HCT116 (cell line): Measurements from ENCODE around the gene RNASEL. TPM values are rescaled to one million over a fixed set of nuclear protein-coding genes. Genes with fewer than 3 reads are reported as not detected.

Experiments
- ATAC-seq: fragments of 200-7000 bp; cut with Tn5 transposase; 2 replicates; pipeline ENCODE4 v1.9.1; 2020; ENCODE audit warnings: mild to moderate bottlenecking, moderate library complexity
- BruUV-seq: library from RNA; stranded (reverse); fragments of 400-500 nt; replicated peaks from 2 replicates; lab custom pipeline; 2021; lab: Mats Ljungman, UMichigan
- CTCF ChIA-PET: fragments of 300-600 bp; sonication (Branson Sonifier 250); formaldehyde crosslinking; loops from one replicate; lab custom pipeline; 2021; ENCODE audit warnings: antibody characterized with exemption; lab: Charles Lee
- POLR2A ChIA-PET: fragments of 300-600, 350-600 bp; sonication (Branson Sonifier 250); formaldehyde crosslinking; loops from one replicate; lab custom pipeline; 2021; ENCODE audit warnings: antibody characterized with exemption; lab: Charles Lee
- RAD21 ChIA-PET, 2 experiments: fragments of 300-600 bp; sonication (Branson Sonifier 250); formaldehyde crosslinking; loops; one replicate each; lab custom pipeline; 2023; ENCODE audit warnings: low total read pairs in 2 of 2; ENCODE audit not compliant: uncharacterized antibody in 2 of 2, unreplicated experiment in 2 of 2, low non-redundant PET in 1 of 2; lab: Charles Lee
- DNase-seq: peaks from one replicate; pipeline ENCODE4 v3.0.0-alpha.2; 2010; ENCODE audit warnings: low read depth, low spot score
- H2AFZ ChIP-seq: fragments of 200-600 bp; shearing (Covaris generic), sonication (generic); 2 replicates; pipeline ENCODE4 v1.6.1; 2017; ENCODE audit warnings: low read depth, mixed run types, mixed read lengths, antibody characterized with exemption, low read length; ENCODE audit not compliant: poor library complexity, severe bottlenecking
- H3K27ac ChIP-seq: 2 replicates; pipeline ENCODE4 v1.5.1; 2012; ENCODE audit warnings: low read depth, low read length
- H3K27me3 ChIP-seq: fragments of 200-600 bp; sonication (generic); 2 replicates; pipeline ENCODE4 v1.6.1; 2016; ENCODE audit warnings: mixed run types, low read length, mixed read lengths; ENCODE audit not compliant: insufficient read depth
- H3K36me3 ChIP-seq, 2 experiments: fragments of 200-500 bp in 1 of 2; fragments of 200-600 bp in 1 of 2; sonication (Bioruptor generic) in 1 of 2; sonication (generic) in 1 of 2; 2 replicates each; pipeline versions ENCODE4 v1.5.1 to v1.6.1; 2014 to 2016; ENCODE audit warnings: low read length in 2 of 2, inconsistent platforms in 1 of 2, mixed read lengths in 1 of 2, mixed run types in 1 of 2; ENCODE audit not compliant: insufficient read depth in 2 of 2, control insufficient read depth in 1 of 2
- H3K4me1 ChIP-seq, 2 experiments: fragments of 200-600 bp in 1 of 2; sonication (generic) in 1 of 2; 2 replicates each; pipeline versions ENCODE4 v1.5.1 to v1.6.1; 2012 to 2017; ENCODE audit warnings: low read length in 2 of 2, inconsistent platforms in 1 of 2, mild to moderate bottlenecking in 1 of 2, mixed read lengths in 1 of 2, mixed run types in 1 of 2, moderate library complexity in 1 of 2; ENCODE audit not compliant: insufficient read depth in 2 of 2, control insufficient read depth in 1 of 2
- H3K4me2 ChIP-seq: fragments of 200-600 bp; sonication (generic); 2 replicates; pipeline ENCODE4 v1.6.1; 2017; ENCODE audit warnings: mixed run types, low read length, mixed read lengths
- H3K4me3 ChIP-seq, 2 experiments: fragments of 200-600 bp in 1 of 2; sonication (generic) in 1 of 2; replicated peaks in 1 of 2; 2 replicates each; pipeline ENCODE4 v1.5.1; 2011 to 2016; ENCODE audit warnings: low read length in 2 of 2, control low read depth in 1 of 2, low read depth in 1 of 2, mild to moderate bottlenecking in 1 of 2, mixed read lengths in 1 of 2, mixed run types in 1 of 2
- H3K79me2 ChIP-seq: fragments of 200-600 bp; sonication (generic); 2 replicates; pipeline ENCODE4 v1.6.1; 2017; ENCODE audit warnings: mild to moderate bottlenecking, mixed run types, low read length, moderate library complexity, mixed read lengths; ENCODE audit not compliant: insufficient read depth
- H3K9ac ChIP-seq: fragments of 200-600 bp; sonication (generic); 2 replicates; pipeline ENCODE4 v1.6.1; 2016; ENCODE audit warnings: low read length, mixed read lengths
- H3K9me2 ChIP-seq: fragments of 200-600 bp; sonication (generic), shearing (Covaris generic); 2 replicates; pipeline ENCODE4 v1.6.1; 2017; ENCODE audit warnings: mixed run types, mild to moderate bottlenecking, moderate library complexity; ENCODE audit not compliant: insufficient read depth
- H3K9me3 ChIP-seq, 2 experiments: fragments of 200-500 bp in 1 of 2; fragments of 200-600 bp in 1 of 2; sonication (Bioruptor generic) in 1 of 2; sonication (generic) in 1 of 2; 2 replicates each; pipeline ENCODE4 v1.6.1; 2014 to 2017; ENCODE audit warnings: low read length in 2 of 2, mixed read lengths in 2 of 2, inconsistent platforms in 1 of 2, low read depth in 1 of 2, mild to moderate bottlenecking in 1 of 2, mixed run types in 1 of 2, moderate library complexity in 1 of 2; ENCODE audit not compliant: control insufficient read depth in 1 of 2, insufficient read depth in 1 of 2
- H4K20me1 ChIP-seq: fragments of 200-600 bp; sonication (generic), shearing (Covaris generic); 2 replicates; pipeline ENCODE4 v1.6.1; 2017; ENCODE audit warnings: mixed run types, mild to moderate bottlenecking, moderate library complexity; ENCODE audit not compliant: insufficient read depth
- ATF3 ChIP-seq: IDR thresholded peaks from 2 replicates; pipeline ENCODE4 v1.6.1; 2012
- CBX3 ChIP-seq: IDR thresholded peaks from 2 replicates; pipeline ENCODE4 v1.6.1; 2012; ENCODE audit warnings: low read depth
- CEBPB ChIP-seq: IDR thresholded peaks from 2 replicates; pipeline ENCODE4 v1.6.1; 2012; ENCODE audit warnings: low read depth
- EGR1 ChIP-seq: IDR thresholded peaks from 2 replicates; pipeline ENCODE4 v1.6.1; 2012; ENCODE audit warnings: low read depth
- ELF1 ChIP-seq: IDR thresholded peaks from 2 replicates; pipeline ENCODE4 v1.6.1; 2012; ENCODE audit warnings: low read depth, borderline replicate concordance
- EZH2 ChIP-seq: fragments of 200-600 bp; sonication (generic); IDR thresholded peaks from 2 replicates; pipeline ENCODE4 v1.6.1; 2017; ENCODE audit warnings: antibody characterized with exemption, mixed run types
- EZH2phosphoT487 ChIP-seq: fragments of 200-600 bp; IDR thresholded peaks from 2 replicates; pipeline ENCODE4 v1.6.1; 2018; ENCODE audit warnings: antibody characterized with exemption, borderline replicate concordance
- FOSL1 ChIP-seq: IDR thresholded peaks from 2 replicates; pipeline ENCODE4 v1.6.1; 2012; ENCODE audit warnings: low read depth
- JUND ChIP-seq: IDR thresholded peaks from 2 replicates; pipeline ENCODE4 v1.6.1; 2012
- MAX ChIP-seq: IDR thresholded peaks from 2 replicates; pipeline ENCODE4 v1.6.1; 2012
- POLR2A ChIP-seq: IDR thresholded peaks from 2 replicates; pipeline ENCODE4 v1.7.0; 2011; ENCODE audit warnings: borderline replicate concordance; ENCODE audit not compliant: insufficient read depth, insufficient read length; ENCODE audit errors: extremely low read depth
- REST ChIP-seq: IDR thresholded peaks from 2 replicates; pipeline ENCODE4 v1.6.1; 2012; ENCODE audit warnings: low read depth
- YY1 ChIP-seq: IDR thresholded peaks from 2 replicates; pipeline ENCODE4 v1.6.1; 2011; ENCODE audit warnings: low read length, low read depth, moderate library complexity, mild to moderate bottlenecking; ENCODE audit not compliant: insufficient replicate concordance; ENCODE audit errors: extremely low read depth
- ZBTB33 ChIP-seq: IDR thresholded peaks from 2 replicates; pipeline ENCODE4 v1.6.1; 2011; ENCODE audit warnings: mild to moderate bottlenecking, low read length, moderate library complexity; ENCODE audit not compliant: insufficient replicate concordance; ENCODE audit errors: extremely low read depth
- ZFX ChIP-seq: fragments of 450-650 bp; IDR thresholded peaks from 2 replicates; pipeline ENCODE4 v1.6.1; 2017
- intact Hi-C: fragments of 100-400 bp; cut with micrococcal nuclease; formaldehyde crosslinking; loops from 2 replicates; pipeline ENCODE4 v1.10.0; 2022
- total RNA-seq: library from RNA; stranded (reverse); gene quantifications from one replicate; pipeline ENCODE4 v1.2.1, GENCODE V29; 2021; ENCODE audit not compliant: unreplicated experiment

The RNASEL gene
- total RNA-seq, 1 experiment from 2014 or later, result 2.9 TPM

- Histone ChIP-seq H3K27me3 (no peaks in the 10 kb centered on the region), H3K79me2 (no peaks in the 10 kb centered on the region), H4K20me1 (no peaks in the 10 kb centered on the region), H3K9me3 (no peaks in the 10 kb centered on the region), H3K4me1 (peaks cover 23 to 27% of the 10 kb centered on the region in 2 experiments), H2AFZ (no peak overlapping the region), H3K4me3 (no peak overlapping the region), H3K9me2 (no peaks in the 10 kb centered on the region), H3K27ac (no peak overlapping the region), H3K9ac (no peak overlapping the region), H3K36me3 (no peaks in the 10 kb centered on the region), H3K4me2 (no peak overlapping the region)
- CTCF ChIA-PET, result no interaction called here
- BruUV-seq, result no TSS peak
- RAD21 ChIA-PET, result no interaction called here
- intact Hi-C loops, result no loop called here
- no peak for DNase-seq
- no peak for TF ChIP-seq ELF1
- no peak for TF ChIP-seq EGR1
- TF ChIP-seq EZH2phosphoT487, result no peak
- ATAC-seq, result no peak
- POLR2A ChIA-PET, result interaction anchor here (1.6 kb wide), 1 partner anchor 11 kb away, joined by 7 read pairs; the partner anchor contains the start of gene RGS16
Measured at GRCh38 chr1:182614796-182615454, 25.9 kb upstream of the RNASEL start.

- no TSS peak for BruUV-seq
- H3K4me2 ChIP-seq, result no peak overlapping the region
Measured at GRCh38 chr1:182611787-182612186, 22.7 kb upstream of the RNASEL start.

More at GRCh38 chr1:182611787-182612186, 22.7 kb upstream of the RNASEL start:
- POLR2A ChIA-PET, result interaction anchor here (0.6 kb wide), 1 partner anchor 8 kb away, joined by 3 read pairs; no protein-coding TSS in a partner anchor
- H3K4me3 ChIP-seq, result no peak overlapping the region
- no peaks in the 10 kb centered on the region for H4K20me1 ChIP-seq
- H3K4me1 ChIP-seq, result peaks cover 8 to 9% of the 10 kb centered on the region in 2 experiments; a peak in 3 of 4 replicates
- H3K9ac ChIP-seq, result no peak overlapping the region
- H2AFZ ChIP-seq, result no peak overlapping the region
- TF ChIP-seq FOSL1 (no peak), REST (no peak), POLR2A (no peak), JUND (no peak), ATF3 (no peak), EZH2phosphoT487 (no peak), MAX (no peak), EZH2 (no peak), CEBPB (no peak), EGR1 (no peak), YY1 (no peak), ZFX (no peak), CBX3 (no peak), ZBTB33 (no peak)
- no peaks in the 10 kb centered on the region for H3K36me3 ChIP-seq
- intact Hi-C loops, result no loop called here
- H3K27ac ChIP-seq, result no peak overlapping the region
- H3K9me3 ChIP-seq, result no peaks in the 10 kb centered on the region
- no peaks in the 10 kb centered on the region for H3K9me2 ChIP-seq
- H3K27me3 ChIP-seq, result no peaks in the 10 kb centered on the region
- ATAC-seq (no peak), DNase-seq (no peak)
- RAD21 ChIA-PET, result no interaction called here
- no peaks in the 10 kb centered on the region for H3K79me2 ChIP-seq
- CTCF ChIA-PET, result no interaction called here
